Mesendoderm (in vitro differentiated cells): ENCODE measurements around the gene NRXN3.
A peak's percentile ranks its signal among the peaks of the same experiment; 100 is the strongest.

Source experiments
- DNase-seq: peaks from one replicate; pipeline ENCODE4 v3.0.0; 2013
- H2AK5ac ChIP-seq: 2 replicates; pipeline ENCODE4 v1.6.1; 2013; ENCODE audit warnings: low read length, inconsistent platforms
- H2BK120ac ChIP-seq: 2 replicates; pipeline ENCODE4 v1.6.1; 2013; ENCODE audit warnings: low read depth, mild to moderate bottlenecking, low read length, moderate library complexity, mixed read lengths
- H2BK15ac ChIP-seq: replicated peaks from 2 replicates; pipeline ENCODE4 v1.6.1; 2013; ENCODE audit warnings: low read depth, mild to moderate bottlenecking, moderate library complexity
- H2BK5ac ChIP-seq: 2 replicates; pipeline ENCODE4 v1.6.1; 2013; ENCODE audit warnings: low read length, inconsistent platforms
- H3K18ac ChIP-seq: 2 replicates; pipeline ENCODE4 v1.6.1; 2013; ENCODE audit warnings: mild to moderate bottlenecking, low read length, mixed read lengths
- H3K23ac ChIP-seq: one replicate; pipeline ENCODE4 v1.6.1; 2013; ENCODE audit warnings: low read length
- H3K27ac ChIP-seq: 2 replicates; pipeline ENCODE4 v1.5.1; 2013; ENCODE audit warnings: low read depth, mild to moderate bottlenecking, inconsistent platforms, low read length, moderate library complexity
- H3K27me3 ChIP-seq: 2 replicates; pipeline ENCODE4 v1.6.1; 2013; ENCODE audit warnings: low read length, control low read depth, mild to moderate bottlenecking, inconsistent platforms; ENCODE audit not compliant: insufficient read depth, poor library complexity
- H3K36me3 ChIP-seq: 2 replicates; pipeline ENCODE4 v1.6.1; 2013; ENCODE audit warnings: low read length, inconsistent platforms; ENCODE audit not compliant: control insufficient read depth, insufficient read depth
- H3K4ac ChIP-seq: one replicate; pipeline ENCODE4 v1.6.1; 2013; ENCODE audit warnings: low read depth, mild to moderate bottlenecking, low read length, moderate library complexity
- H3K4me1 ChIP-seq: 2 replicates; pipeline ENCODE4 v1.6.1; 2013; ENCODE audit warnings: low read depth, low read length, inconsistent platforms; ENCODE audit not compliant: control insufficient read depth
- H3K4me2 ChIP-seq: 2 replicates; pipeline ENCODE4 v1.6.1; 2013; ENCODE audit warnings: low read length
- H3K4me3 ChIP-seq: 2 replicates; pipeline ENCODE4 v1.5.1; 2013; ENCODE audit warnings: mild to moderate bottlenecking, low read length
- H3K56ac ChIP-seq: one replicate; pipeline ENCODE4 v1.6.1; 2013; ENCODE audit warnings: low read length
- H3K79me1 ChIP-seq: 2 replicates; pipeline ENCODE4 v1.6.1; 2013; ENCODE audit warnings: low read length, inconsistent platforms
- H3K79me2 ChIP-seq: 2 replicates; pipeline ENCODE4 v1.6.1; 2013; ENCODE audit warnings: mild to moderate bottlenecking, low read length; ENCODE audit not compliant: control insufficient read depth, insufficient read depth
- H3K9ac ChIP-seq: 2 replicates; pipeline ENCODE4 v1.6.1; 2013; ENCODE audit warnings: low read length, inconsistent platforms
- H4K5ac ChIP-seq: one replicate; pipeline ENCODE4 v1.6.1; 2013; ENCODE audit warnings: low read length
- H4K8ac ChIP-seq: one replicate; pipeline ENCODE4 v1.6.1; 2013; ENCODE audit warnings: low read depth, mild to moderate bottlenecking, control low read depth, low read length, moderate library complexity
- WGBS: extraction: QIAGEN DNeasy Blood & Tissue Kit; methylation state at CpG from one replicate; pipeline ENCODE4 v1.1.7; 2013; ENCODE audit warnings: low lambda C conversion rate, missing lambda C conversion rate; ENCODE audit not compliant: insufficient coverage; ENCODE audit errors: extremely low coverage; 5-methylcytosine and 5-hydroxymethylcytosine counted together

The NRXN3 gene

DNA sequence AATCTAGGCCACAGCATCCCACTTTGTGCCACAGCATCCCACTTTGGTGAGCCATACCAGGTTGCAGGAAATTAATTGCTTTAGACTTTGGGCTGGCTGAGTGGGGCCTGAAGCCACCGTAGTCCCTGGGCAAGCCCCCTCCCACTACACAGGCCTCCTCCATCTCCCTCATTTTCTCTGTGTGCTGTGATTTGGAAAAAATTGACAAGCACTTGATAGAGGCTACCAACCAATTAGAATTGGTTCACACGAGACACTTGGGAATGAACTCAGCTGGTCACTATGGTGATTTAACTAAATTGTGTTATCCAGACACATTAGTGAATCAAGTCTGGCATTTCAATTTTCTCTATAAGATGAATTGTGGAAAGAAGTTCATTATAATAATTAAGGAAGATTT lies 1560.0 kb downstream of the NRXN3 start:
- H3K18ac ChIP-seq = no peak overlapping the region
- no peak overlapping the region for H3K23ac ChIP-seq
- no peak for DNase-seq
- no peak overlapping the region for H2BK5ac ChIP-seq
- no peak overlapping the region for H2BK120ac ChIP-seq
- H3K4me2 ChIP-seq = no peak overlapping the region
- no peak overlapping the region for H3K4ac ChIP-seq
- no peak overlapping the region for H2AK5ac ChIP-seq
- H3K27me3 ChIP-seq = no peaks in the 10 kb centered on the region
- H3K27ac ChIP-seq = no peak overlapping the region
- WGBS = no CpG with 5 or more reads among the region's 2 CpGs
- no peaks in the 10 kb centered on the region for H3K79me1 ChIP-seq
- H3K4me3 ChIP-seq = no peak overlapping the region
- no peaks in the 10 kb centered on the region for H3K79me2 ChIP-seq
- no peaks in the 10 kb centered on the region for H3K36me3 ChIP-seq
- no peak overlapping the region for H4K8ac ChIP-seq
- H3K56ac ChIP-seq = no peak overlapping the region
- H4K5ac ChIP-seq = no peak overlapping the region
- peaks cover 3% of the 10 kb centered on the region for H3K4me1 ChIP-seq
- no peak overlapping the region for H2BK15ac ChIP-seq
- H3K9ac ChIP-seq = no peak overlapping the region

DNA sequence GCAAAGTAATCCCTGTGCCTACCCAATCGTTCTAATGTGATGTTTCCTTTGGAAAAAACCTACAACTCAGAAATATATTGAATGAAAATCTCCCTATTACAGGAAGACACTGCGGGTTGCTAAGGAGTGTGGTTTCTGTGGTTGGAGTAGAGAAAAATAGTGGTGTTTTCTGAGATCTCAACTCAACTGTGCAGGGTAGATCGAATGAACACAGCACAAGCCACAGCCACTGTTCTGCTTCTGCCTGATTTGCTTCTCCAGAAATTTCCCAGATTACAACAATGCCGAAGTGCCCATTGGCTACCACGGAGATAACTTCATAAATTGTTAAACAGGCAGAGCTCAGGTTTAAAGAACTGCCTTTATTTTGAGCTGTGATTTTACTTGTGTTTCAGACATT lies 1560.8 kb downstream of the NRXN3 start:
- Histone ChIP-seq H3K27ac (no peak overlapping the region), H2AK5ac (no peak overlapping the region)

DNA sequence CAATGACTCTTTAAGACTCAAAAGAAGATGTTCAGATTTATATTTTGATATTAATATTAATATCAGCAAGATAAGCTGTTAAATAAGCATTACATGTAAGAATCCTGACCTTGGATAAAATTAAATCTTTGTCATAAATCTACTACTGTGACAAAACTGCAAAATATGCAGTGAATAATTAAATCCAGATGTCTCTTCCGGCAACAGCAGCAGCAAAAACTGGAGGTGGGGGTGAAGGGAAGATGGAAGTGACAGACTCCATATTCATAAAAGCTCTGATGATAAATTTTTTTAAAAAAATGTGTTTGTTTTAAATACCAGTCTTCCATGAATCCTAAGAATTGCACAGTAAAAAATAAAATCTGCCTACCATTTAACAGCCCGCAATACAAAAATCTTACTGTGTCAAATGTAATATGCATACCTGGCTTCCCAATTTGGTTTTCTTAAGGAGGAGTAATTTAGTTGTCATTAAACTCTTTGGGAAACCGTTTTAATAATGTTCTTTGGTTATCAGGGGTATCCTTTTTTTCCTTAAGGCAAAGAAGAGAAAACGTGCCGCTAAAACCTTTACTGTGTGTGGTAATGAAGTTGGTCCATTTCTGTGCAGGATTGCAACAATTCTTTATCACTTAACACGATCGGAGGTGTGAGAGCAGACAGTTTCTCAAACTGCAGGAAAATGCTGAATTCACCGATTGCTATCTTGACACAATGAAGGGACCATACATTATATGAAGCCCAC lies 1562.9 kb downstream of the NRXN3 start:
- Histone ChIP-seq H3K4ac (no peak overlapping the region), H3K79me1 (no peaks in the 10 kb centered on the region), H3K4me1 (peaks cover 3% of the 10 kb centered on the region), H3K79me2 (no peaks in the 10 kb centered on the region), H3K56ac (no peak overlapping the region), H2BK120ac (no peak overlapping the region), H3K4me2 (no peak overlapping the region), H3K36me3 (no peaks in the 10 kb centered on the region), H2AK5ac (no peak overlapping the region), H3K23ac (no peak overlapping the region), H3K27me3 (no peaks in the 10 kb centered on the region), H4K5ac (no peak overlapping the region), H3K27ac (no peak overlapping the region), H2BK5ac (no peak overlapping the region), H4K8ac (no peak overlapping the region), H3K18ac (no peak overlapping the region), H2BK15ac (no peak overlapping the region), H3K4me3 (no peak overlapping the region), H3K9ac (no peak overlapping the region)
- no CpG with 5 or more reads among the region's 8 CpGs for WGBS
- no peak for DNase-seq

More for the DNA sequence above, 1560.8 kb downstream of the NRXN3 start:
- Histone ChIP-seq H3K4me2 (no peak overlapping the region), H3K4ac (no peak overlapping the region), H3K23ac (no peak overlapping the region), H3K18ac (no peak overlapping the region), H3K79me2 (no peaks in the 10 kb centered on the region), H4K8ac (peak overlapping the region; percentile 28), H3K4me3 (no peak overlapping the region), H3K9ac (no peak overlapping the region), H2BK120ac (no peak overlapping the region), H2BK15ac (no peak overlapping the region), H3K79me1 (no peaks in the 10 kb centered on the region), H2BK5ac (no peak overlapping the region), H3K36me3 (no peaks in the 10 kb centered on the region), H3K4me1 (peaks cover 3% of the 10 kb centered on the region), H3K56ac (no peak overlapping the region), H4K5ac (no peak overlapping the region), H3K27me3 (no peaks in the 10 kb centered on the region)
- no peak for DNase-seq
- WGBS = no CpG with 5 or more reads among the region's 5 CpGs

DNA sequence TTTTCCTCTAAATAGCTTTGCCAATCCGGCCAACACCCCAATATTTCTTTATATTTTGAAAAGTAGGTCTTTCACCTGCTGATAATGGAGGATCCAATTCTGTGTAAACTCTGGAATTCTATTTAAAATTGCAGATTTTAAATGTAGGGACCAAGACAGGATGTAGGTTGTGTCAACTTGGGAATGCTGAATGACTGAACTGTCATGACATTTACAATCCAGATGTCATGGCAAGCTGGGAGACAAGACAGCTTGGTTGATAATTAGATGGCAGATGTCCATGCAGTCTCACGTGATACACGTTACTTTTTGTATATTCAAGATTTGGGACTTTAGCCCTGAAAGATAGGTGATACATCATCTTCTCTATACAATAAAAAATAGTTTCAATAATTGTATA lies 1564.0 kb downstream of the NRXN3 start:
- H3K4me1 ChIP-seq = no peaks in the 10 kb centered on the region
- H2BK120ac ChIP-seq = no peak overlapping the region
- H3K36me3 ChIP-seq = no peaks in the 10 kb centered on the region
- no peak overlapping the region for H4K5ac ChIP-seq
- no peak overlapping the region for H3K23ac ChIP-seq
- H2BK5ac ChIP-seq = no peak overlapping the region
- no peak overlapping the region for H3K9ac ChIP-seq
- no peak overlapping the region for H4K8ac ChIP-seq
- no peak overlapping the region for H3K56ac ChIP-seq
- no peak overlapping the region for H3K27ac ChIP-seq
- no peaks in the 10 kb centered on the region for H3K79me1 ChIP-seq
- no peak overlapping the region for H2AK5ac ChIP-seq
- no peak for DNase-seq
- no peak overlapping the region for H3K4ac ChIP-seq
- no peaks in the 10 kb centered on the region for H3K27me3 ChIP-seq
- no CpG with 5 or more reads among the region's 3 CpGs for WGBS
- H3K18ac ChIP-seq = no peak overlapping the region
- no peaks in the 10 kb centered on the region for H3K79me2 ChIP-seq
- no peak overlapping the region for H2BK15ac ChIP-seq
- no peak overlapping the region for H3K4me3 ChIP-seq
- H3K4me2 ChIP-seq = no peak overlapping the region

DNA sequence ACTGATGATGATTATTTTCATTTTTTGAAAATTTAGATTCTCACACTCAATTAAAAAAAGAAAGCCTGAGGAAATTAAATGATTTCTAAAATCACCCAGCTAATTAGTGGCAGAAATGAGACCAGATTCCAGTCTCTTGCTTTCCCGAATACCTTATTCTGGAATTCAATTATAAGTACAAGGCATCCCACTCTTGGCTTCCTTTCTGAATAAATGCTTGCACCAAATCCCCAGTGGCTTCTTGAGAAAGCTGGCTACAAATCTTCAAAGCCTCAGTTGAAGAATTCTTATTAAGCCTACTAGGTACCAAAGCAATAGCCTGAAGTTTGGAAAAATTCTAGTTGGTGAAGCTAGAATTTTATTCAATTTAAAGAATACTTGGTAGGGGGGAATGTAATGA lies 1564.5 kb downstream of the NRXN3 start:
- H3K79me2 ChIP-seq = no peaks in the 10 kb centered on the region
- no peak for DNase-seq
- no peak overlapping the region for H4K8ac ChIP-seq

DNA sequence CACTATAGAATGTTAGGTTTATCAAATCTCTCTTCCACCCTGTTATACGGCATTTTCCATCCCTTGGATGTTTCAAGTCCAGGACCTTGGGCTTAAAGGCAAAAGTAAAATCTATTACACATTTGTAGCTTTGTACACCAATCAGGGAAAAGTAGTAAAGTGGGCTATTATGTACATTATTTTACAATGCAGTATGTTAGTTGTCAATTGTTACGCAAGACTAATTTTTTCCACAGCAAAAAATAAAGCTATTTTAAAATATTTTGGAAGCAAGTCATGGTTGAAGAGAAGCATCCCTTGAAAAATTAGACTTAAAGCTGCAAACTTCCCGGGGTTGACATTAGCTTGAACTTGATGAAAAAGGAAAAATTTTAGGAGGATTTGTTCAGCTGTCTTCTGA lies 1564.9 kb downstream of the NRXN3 start:
- H3K79me2 ChIP-seq = no peaks in the 10 kb centered on the region
- H3K56ac ChIP-seq = no peak overlapping the region
- H3K18ac ChIP-seq = no peak overlapping the region
- no peak overlapping the region for H3K4me3 ChIP-seq
- no peaks in the 10 kb centered on the region for H3K27me3 ChIP-seq
- H3K4ac ChIP-seq = no peak overlapping the region
- H3K4me2 ChIP-seq = no peak overlapping the region
- H4K5ac ChIP-seq = no peak overlapping the region
- H3K27ac ChIP-seq = no peak overlapping the region
- no peak overlapping the region for H3K9ac ChIP-seq
- no CpG with 5 or more reads among the region's 3 CpGs for WGBS
- H3K79me1 ChIP-seq = no peaks in the 10 kb centered on the region
- no peaks in the 10 kb centered on the region for H3K36me3 ChIP-seq
- no peak overlapping the region for H2AK5ac ChIP-seq
- no peak overlapping the region for H4K8ac ChIP-seq
- H2BK15ac ChIP-seq = no peak overlapping the region
- no peak overlapping the region for H3K23ac ChIP-seq
- H2BK120ac ChIP-seq = no peak overlapping the region
- no peak overlapping the region for H2BK5ac ChIP-seq
- H3K4me1 ChIP-seq = no peaks in the 10 kb centered on the region
- no peak for DNase-seq

More for the DNA sequence above, 1564.5 kb downstream of the NRXN3 start:
- H3K18ac ChIP-seq = no peak overlapping the region
- no peak overlapping the region for H2BK120ac ChIP-seq
- no peak overlapping the region for H3K27ac ChIP-seq
- H3K9ac ChIP-seq = no peak overlapping the region
- no peak overlapping the region for H2AK5ac ChIP-seq
- no peak overlapping the region for H3K23ac ChIP-seq
- H3K4me3 ChIP-seq = no peak overlapping the region
- no peak overlapping the region for H3K4ac ChIP-seq
- H3K36me3 ChIP-seq = no peaks in the 10 kb centered on the region
- no peak overlapping the region for H2BK15ac ChIP-seq
- no peak overlapping the region for H3K56ac ChIP-seq
- H3K27me3 ChIP-seq = no peaks in the 10 kb centered on the region
- H3K4me2 ChIP-seq = no peak overlapping the region
- no peak overlapping the region for H2BK5ac ChIP-seq
- no CpG with 5 or more reads among the region's 1 CpG for WGBS
- no peaks in the 10 kb centered on the region for H3K79me1 ChIP-seq
- no peaks in the 10 kb centered on the region for H3K4me1 ChIP-seq
- H4K5ac ChIP-seq = no peak overlapping the region
